ES-I3 (cell line): ENCODE results near the gene EVX1.
A peak's percentile ranks its signal among the peaks of the same experiment; 100 is the strongest.

Experiments
- H3K36me3 ChIP-seq: 2 replicates; pipeline ENCODE4 v1.6.1; 2013; ENCODE audit warnings: mild to moderate bottlenecking, low read length, control low read depth, moderate library complexity; ENCODE audit not compliant: insufficient read depth
- H3K4me1 ChIP-seq: 2 replicates; pipeline ENCODE4 v1.6.1; 2013; ENCODE audit warnings: mild to moderate bottlenecking, control low read depth, low read length; ENCODE audit not compliant: insufficient read depth
- H3K9ac ChIP-seq: 2 replicates; pipeline ENCODE4 v1.6.1; 2013; ENCODE audit warnings: low read depth, mild to moderate bottlenecking, low read length, moderate library complexity
- H3K9me3 ChIP-seq: 2 replicates; pipeline ENCODE4 v1.6.1; 2013; ENCODE audit warnings: mild to moderate bottlenecking, low read length, moderate library complexity; ENCODE audit not compliant: control insufficient read depth, insufficient read depth

EVX1 gene

DNA sequence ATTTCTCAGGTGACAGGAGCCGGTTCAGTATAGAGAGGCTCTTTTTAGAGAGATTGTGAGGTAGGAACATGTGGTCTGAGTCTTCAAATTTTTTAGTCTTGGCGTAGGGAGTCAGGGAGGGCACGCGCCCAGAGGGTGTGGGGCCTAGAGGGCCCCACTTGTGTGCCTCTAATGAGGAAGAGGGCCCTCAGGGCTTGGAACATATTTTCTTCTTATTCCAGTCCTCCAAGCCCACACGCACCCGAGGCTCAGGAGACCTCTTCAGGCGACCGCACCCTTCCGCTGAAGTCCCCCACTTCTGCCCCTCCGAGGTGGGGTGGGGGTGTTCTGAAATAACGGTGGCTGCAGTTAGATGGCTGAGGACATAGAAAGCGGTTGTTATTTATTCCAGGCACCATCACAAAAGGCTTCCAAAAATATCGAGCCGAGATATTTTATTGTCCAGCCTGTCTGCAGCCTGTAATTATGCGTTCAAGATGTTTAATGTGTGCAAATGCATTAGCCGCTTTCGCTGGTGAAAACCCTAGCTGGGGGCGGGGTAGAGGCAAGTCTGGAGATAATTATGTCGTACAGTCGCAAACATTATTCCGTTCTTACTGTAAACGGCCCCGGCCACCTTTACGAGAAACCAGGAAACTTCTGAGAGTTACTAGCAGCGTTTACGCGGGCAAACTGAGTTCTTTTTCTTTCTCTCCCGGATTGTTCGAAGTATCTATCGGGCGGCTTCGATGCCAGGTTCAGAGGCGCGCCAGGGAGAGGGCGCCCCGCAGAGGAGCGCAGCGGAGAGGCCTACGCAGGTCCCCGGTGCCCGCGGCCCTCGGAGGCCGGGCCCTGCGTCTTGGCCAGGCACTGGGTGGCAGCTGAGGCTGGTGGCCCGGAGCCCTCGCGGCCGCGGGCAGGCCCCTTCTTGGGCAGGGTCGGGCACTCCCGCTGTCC lies 29.8 kb upstream of the EVX1 start:
- H3K4me1 ChIP-seq, result peaks cover 6% of the 10 kb centered on the region; the same call in 1 of the 2 replicates
- H3K36me3 ChIP-seq, result no peaks in the 10 kb centered on the region
- H3K9me3 ChIP-seq, result no peaks in the 10 kb centered on the region
- peak overlapping the region; percentile 17; the same call in 1 of the 2 replicates for H3K9ac ChIP-seq

DNA sequence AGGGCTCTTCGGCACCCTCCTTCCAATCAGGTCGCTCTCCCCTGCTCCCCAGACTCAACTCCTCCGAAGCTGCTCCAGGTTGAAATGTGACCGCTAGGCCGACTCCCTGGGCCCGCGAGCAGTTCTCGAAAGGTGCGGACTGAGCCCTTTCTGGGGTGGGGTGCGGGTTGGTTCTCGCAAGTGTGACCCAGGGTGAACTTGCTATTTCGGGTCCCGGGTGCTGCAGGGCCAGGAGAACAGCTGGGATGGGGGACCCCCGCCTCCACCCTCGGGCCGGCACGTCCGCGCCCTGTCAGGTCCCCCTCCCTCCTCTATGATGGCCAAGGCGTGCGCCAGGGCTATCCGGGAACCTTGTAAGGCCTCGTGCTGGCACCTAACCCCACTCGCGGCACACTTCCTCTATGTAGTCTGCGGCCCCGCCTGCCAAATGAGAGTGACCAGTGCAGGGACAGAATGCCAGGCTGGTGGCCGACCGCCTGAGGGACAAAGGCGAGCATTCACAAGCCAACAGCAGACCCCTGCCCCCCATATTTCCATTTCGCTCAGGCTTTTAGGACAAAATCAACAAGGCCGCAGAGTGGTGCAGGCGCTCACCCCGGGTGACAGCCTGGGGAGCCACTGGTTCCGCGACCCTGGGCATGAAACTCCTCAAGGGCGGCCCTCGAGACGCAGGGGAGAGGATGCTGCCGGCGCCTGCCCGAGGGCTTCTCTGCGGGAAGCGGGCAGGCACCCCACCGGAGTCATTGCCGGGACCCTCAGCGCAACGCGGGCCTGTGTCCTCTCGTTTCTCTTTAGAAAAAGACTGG lies 29.0 kb upstream of the EVX1 start:
- peak overlapping the region; percentile 17; the same call in 1 of the 2 replicates for H3K9ac ChIP-seq
- peaks cover 6% of the 10 kb centered on the region; the same call in 1 of the 2 replicates for H3K4me1 ChIP-seq
- no peaks in the 10 kb centered on the region for H3K9me3 ChIP-seq
- H3K36me3 ChIP-seq, result no peaks in the 10 kb centered on the region

DNA sequence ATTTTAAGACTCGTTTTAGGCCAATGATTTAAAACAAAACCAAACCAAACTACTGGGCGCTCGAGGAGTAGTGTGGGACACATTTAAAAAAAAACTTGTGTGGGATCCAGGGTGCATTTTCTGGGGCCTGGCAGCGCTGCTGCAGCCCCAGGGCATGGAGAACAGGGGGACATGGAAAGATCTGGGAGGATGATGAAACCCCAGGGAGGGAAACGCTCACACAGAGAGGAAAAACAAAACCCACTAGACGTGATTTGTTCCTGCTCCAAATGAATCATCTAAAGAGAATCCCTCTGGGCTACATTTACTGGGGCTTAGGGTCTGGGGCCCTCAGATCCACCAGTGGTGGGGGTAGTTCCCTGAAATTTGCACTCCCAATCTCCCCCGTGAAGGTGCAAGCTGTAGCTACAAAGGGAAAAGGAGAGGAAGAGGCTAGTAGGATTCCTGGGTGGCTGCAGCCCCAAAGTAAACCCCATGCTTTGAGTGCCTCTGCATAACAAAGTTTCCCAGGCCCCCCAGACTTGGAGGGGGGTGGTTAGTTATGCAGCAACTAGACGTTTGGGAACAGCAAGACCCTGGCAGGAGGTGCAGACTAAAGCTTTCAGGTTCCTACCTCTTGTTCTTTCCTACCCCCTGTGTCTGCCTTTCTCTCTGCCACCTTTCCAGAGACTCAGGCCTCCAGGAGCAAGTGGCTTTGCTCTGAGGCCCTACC lies 28.2 kb upstream of the EVX1 start:
- H3K4me1 ChIP-seq, result peaks cover 6% of the 10 kb centered on the region; the same call in 1 of the 2 replicates
- H3K9ac ChIP-seq, result no peak overlapping the region
- H3K9me3 ChIP-seq, result no peaks in the 10 kb centered on the region
- no peaks in the 10 kb centered on the region for H3K36me3 ChIP-seq

DNA sequence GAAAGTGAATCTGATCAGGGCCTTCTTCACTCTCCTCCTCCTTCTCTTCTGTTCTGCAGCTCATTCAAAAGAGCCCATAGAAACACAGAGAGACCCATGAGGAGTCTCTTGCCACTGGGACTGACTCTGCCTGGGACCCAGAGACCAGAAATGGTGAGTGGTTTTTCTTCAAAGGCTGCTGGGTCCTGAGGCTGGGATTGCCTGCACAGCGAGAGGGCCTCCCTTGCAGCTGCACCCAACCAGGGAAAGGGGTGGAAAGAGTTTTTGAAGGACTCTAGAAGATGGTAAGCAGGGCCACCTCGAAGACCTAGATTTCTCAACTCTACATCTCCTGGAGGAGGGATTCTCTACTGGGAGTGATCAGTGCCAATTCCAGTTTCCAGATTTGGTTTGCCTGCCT lies 27.2 kb upstream of the EVX1 start:
- H3K9ac ChIP-seq, result no peak overlapping the region
- H3K36me3 ChIP-seq, result no peaks in the 10 kb centered on the region
- H3K4me1 ChIP-seq, result peaks cover 6% of the 10 kb centered on the region; the same call in 1 of the 2 replicates
- no peaks in the 10 kb centered on the region for H3K9me3 ChIP-seq

DNA sequence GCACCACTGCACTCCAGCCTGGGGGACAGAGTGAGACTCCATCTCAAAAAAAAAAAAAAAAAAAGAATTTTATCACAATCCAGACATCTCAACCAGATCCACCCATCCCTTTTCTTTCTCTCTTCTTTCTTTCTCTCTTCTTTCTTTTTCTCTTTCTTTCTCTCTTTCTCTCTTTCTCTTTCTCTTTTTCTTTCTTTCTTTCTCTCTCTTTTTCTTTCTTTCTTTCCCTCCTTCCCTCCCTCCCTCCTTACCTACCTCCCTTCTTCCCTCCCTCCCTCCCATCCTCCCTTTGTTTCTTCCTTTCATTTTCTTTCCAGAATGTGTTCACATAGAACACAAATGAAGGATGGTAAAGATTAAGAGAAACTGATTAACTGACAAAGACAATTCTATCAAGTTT lies 24.7 kb upstream of the EVX1 start:
- no peaks in the 10 kb centered on the region for H3K9me3 ChIP-seq
- no peaks in the 10 kb centered on the region for H3K36me3 ChIP-seq
- H3K4me1 ChIP-seq, result peaks cover 6% of the 10 kb centered on the region; the same call in 1 of the 2 replicates
- H3K9ac ChIP-seq, result no peak overlapping the region

DNA sequence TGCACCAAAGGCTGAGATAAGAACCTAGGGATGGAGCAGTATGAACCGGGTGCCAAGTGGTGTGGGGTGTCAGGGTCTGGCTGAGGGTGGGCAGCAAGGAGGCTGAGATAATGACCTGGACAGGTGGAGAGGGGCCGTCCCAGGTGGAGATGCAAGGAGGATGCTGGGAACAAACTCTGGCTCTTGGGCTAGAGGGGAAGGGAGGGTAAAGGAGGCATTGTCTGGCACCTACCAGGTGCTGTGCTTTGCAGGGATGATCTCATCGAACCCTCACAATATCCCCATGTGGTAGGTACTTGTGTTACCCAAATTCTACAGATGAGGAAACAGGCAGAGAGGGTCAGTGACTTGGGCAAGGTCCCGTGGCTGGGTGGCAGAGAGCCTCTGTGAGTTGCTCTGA lies 22.8 kb upstream of the EVX1 start:
- no peaks in the 10 kb centered on the region for H3K9me3 ChIP-seq
- no peaks in the 10 kb centered on the region for H3K36me3 ChIP-seq
- no peak overlapping the region for H3K9ac ChIP-seq
- H3K4me1 ChIP-seq, result peaks cover 2% of the 10 kb centered on the region; the same call in 1 of the 2 replicates

- Histone ChIP-seq H3K36me3 (no peaks in the 10 kb centered on the region), H3K4me1 (no peaks in the 10 kb centered on the region; the same call in 1 of the 2 replicates), H3K9me3 (no peaks in the 10 kb centered on the region), H3K9ac (no peak overlapping the region)
These were observed 22.1 kb upstream of the EVX1 start for GRCh38 chr7:27220440-27220955.

DNA sequence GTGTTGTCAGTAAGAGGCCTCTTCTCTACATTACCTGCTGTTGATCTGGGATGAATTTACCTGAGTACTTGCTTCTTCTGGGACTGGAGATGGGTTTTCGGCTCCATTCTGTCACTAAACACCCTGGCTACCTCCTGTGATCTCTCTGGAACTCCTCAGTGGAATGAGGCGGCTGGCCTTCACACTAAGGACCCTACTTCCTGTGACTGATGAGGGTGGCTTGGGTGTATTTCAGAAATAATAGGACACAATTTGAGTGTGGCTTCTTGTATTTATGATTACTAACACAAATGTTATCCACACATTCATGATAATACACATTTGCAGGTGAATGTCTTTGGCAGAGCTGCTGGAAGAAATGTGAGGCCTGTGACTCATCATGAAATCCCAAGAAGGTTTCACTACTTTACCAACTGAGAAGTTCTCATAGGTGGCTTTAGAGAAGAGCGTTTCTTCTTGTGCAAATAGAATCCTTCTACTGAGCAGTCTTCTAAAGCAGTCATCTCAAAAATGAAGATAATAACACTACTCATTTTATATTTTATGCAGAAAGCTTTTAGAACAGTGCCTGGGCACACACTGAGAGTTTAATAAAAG lies 21.3 kb upstream of the EVX1 start:
- H3K9me3 ChIP-seq, result no peaks in the 10 kb centered on the region
- no peaks in the 10 kb centered on the region; the same call in 1 of the 2 replicates for H3K4me1 ChIP-seq
- H3K9ac ChIP-seq, result no peak overlapping the region
- H3K36me3 ChIP-seq, result no peaks in the 10 kb centered on the region

DNA sequence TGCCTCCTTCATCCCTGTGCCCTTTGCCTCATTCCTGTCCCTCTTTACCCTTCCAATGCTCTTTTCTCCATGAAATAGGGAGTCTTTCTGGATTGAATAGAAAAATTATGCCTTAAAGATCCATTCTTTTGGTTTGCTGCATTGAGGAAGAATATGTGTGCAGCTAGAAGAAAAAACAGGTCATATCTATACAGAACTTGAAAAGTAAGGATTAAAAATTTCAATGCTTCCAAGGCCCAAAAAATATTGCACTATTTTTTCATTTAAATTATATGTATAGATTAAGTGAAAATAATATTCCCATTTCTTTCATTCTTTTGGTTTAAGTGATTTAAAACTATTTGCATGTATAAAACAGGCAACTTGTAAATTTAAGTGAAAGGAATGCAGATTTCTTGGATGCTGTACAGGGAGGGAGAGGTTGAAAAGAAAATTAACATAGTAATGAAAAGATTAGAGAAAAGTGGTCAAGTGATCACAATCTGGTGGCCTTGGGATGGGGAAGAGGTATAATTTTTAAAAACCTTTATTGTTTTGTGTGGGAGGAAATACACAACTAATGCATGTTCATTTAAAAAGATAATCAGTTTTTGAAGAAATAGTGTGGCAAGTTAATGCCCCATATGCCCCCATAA lies 18.5 kb upstream of the EVX1 start:
- Histone ChIP-seq H3K9ac (no peak overlapping the region), H3K4me1 (no peaks in the 10 kb centered on the region; the same call in 1 of the 2 replicates), H3K36me3 (no peaks in the 10 kb centered on the region), H3K9me3 (no peaks in the 10 kb centered on the region)

GRCh38 chr7:27224983-27225934 lies 17.3 kb upstream of the EVX1 start:
- H3K9me3 ChIP-seq, result no peaks in the 10 kb centered on the region
- peak overlapping the region; percentile 8 for H3K9ac ChIP-seq
- no peaks in the 10 kb centered on the region for H3K36me3 ChIP-seq
- no peaks in the 10 kb centered on the region; the same call in 1 of the 2 replicates for H3K4me1 ChIP-seq

DNA sequence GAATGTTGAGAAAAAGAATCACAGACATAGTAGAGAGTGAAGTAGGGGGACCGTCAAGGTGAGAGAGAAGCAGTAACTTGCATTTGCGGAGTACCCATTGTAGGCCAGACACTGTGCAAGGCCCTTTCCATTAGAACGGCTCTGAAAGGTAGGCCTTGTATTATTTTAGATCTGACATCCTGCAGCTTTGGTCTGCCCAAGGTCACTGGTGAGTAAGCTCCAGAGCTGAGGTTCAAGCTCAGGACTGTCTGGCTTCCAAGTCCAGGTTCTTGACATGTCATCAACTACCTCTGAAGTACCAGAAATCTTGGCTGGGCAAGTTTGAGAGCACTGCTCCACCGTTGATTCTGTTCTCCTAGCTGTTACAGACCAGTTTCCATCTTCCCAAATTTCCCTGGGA lies 13.2 kb upstream of the EVX1 start:
- Histone ChIP-seq H3K36me3 (no peaks in the 10 kb centered on the region), H3K9me3 (no peaks in the 10 kb centered on the region), H3K9ac (no peak overlapping the region), H3K4me1 (no peaks in the 10 kb centered on the region)
